ENCODE results near the gene NAP1L4. TPM values are rescaled to one million over a fixed set of nuclear protein-coding genes. Genes with fewer than 3 reads are reported as not detected.
A peak's percentile ranks its signal among the peaks of the same experiment; 100 is the strongest.

Gene NAP1L4
- total RNA-seq, 1 experiment from 2014 or later: 212 TPM

DNA sequence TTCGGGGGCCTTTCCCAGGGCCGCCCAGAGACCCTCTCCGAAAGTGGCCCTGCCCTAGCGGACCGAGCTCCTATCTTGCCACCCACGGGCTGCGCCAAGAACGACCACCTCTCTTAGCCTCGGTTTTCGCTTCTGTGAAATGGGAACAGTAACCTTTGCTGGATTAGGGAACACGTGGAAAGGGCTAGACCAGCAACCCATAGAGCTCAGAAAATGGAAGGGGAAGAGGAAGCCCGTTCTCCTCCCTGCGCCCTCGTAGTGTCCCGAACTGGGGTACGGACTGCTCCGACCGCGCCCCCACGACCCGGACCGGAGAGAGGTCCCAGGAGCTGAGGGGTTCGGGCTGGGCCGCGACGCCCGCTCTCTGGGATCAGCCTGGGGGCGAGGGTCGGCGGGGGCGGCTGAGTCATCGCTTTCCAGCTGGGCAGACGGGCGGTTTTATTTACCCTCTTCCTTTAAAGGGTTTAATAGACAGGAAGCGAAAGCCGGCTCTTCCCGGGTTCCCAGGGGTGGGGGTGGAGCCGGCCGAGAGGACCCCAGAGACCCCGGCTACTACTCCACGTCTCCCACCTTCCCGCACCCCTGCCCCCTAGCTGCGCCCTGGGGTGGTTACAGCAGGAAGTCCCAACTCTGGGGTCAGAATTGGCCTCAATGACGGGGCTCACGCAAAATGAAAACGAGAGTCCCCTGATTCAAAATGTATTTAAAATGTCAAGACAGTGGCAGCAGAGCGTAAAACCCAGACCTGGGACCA lies 62.0 kb downstream of the NAP1L4 start:
- H3K4me1 ChIP-seq (ENCODE audit: insufficient read depth, low read length): no peaks in the 10 kb centered on the region
- no peak overlapping the region for H4K5ac ChIP-seq (ENCODE audit: insufficient read length, low read depth, low read length)
- H3K23me2 ChIP-seq (ENCODE audit: insufficient read length, low read depth, low read length, poor library complexity, severe bottlenecking): peaks cover 10% of the 10 kb centered on the region
- Mint-ChIP-seq H3K4me1 (peaks cover 6 to 8% of the 10 kb centered on the region in 2 experiments), H3K27ac (no peak overlapping the region), H3K27me3 (ENCODE audit: low read depth) (peaks cover 43% of the 10 kb centered on the region), H3K36me3 (ENCODE audit: insufficient read depth in 1 of 3, low read depth in 3 of 3) (peaks cover 0 to 5% (median 2%) of the 10 kb centered on the region in 3 experiments; a peak in 1 of 7 replicates), H3K4me3 (peak overlapping the region; percentile 61 to 80), H3K9me3 (peaks cover 0 to 2% of the 10 kb centered on the region in 2 experiments; a peak in 3 of 5 replicates)
- H2AK5ac ChIP-seq (ENCODE audit: insufficient read length, low read length): no peak overlapping the region
- peak overlapping the region; percentile 25 for H3K9ac ChIP-seq (ENCODE audit: extremely low read depth, insufficient read length, low read length)
- H3K79me2 ChIP-seq (ENCODE audit: insufficient read depth, low read length): no peaks in the 10 kb centered on the region
- no peak overlapping the region for H2BK15ac ChIP-seq (ENCODE audit: low read depth, low read length)
- H2BK12ac ChIP-seq (ENCODE audit: insufficient read length, low read depth, low read length): no peak overlapping the region
- peak overlapping the region; percentile 73 for H3K14ac ChIP-seq (ENCODE audit: insufficient read depth, low read length)
- H3K27ac ChIP-seq (ENCODE audit: insufficient read length, low read depth, low read length): no peak overlapping the region
- no peak overlapping the region for H2BK5ac ChIP-seq (ENCODE audit: insufficient read length, low read length)
- H4K8ac ChIP-seq (replicated peaks; ENCODE audit: insufficient read length, low read depth, low read length): no peak overlapping the region
- H3K56ac ChIP-seq (ENCODE audit: insufficient read length, low read depth, low read length): no peak overlapping the region
- no peak overlapping the region for H3T11ph ChIP-seq (ENCODE audit: low read length)
- no peak overlapping the region for H2BK20ac ChIP-seq (ENCODE audit: low read depth, low read length, poor library complexity, severe bottlenecking)
- no peak overlapping the region for H3K4ac ChIP-seq (ENCODE audit: low read depth, low read length)
- no CpG with 5 or more reads among the region's 47 CpGs for WGBS (ENCODE audit: extremely low coverage, insufficient read length, low lambda C conversion rate)
- H2BK120ac ChIP-seq (ENCODE audit: low read depth, low read length, poor library complexity, severe bottlenecking): no peak overlapping the region
- H4K20me1 ChIP-seq (ENCODE audit: control insufficient read depth, insufficient read depth, insufficient read length): no peaks in the 10 kb centered on the region
- H3K27me3 ChIP-seq (ENCODE audit: insufficient read depth, low read length): peaks cover 18% of the 10 kb centered on the region; the same call in 1 of the 2 replicates
- H3K79me1 ChIP-seq (ENCODE audit: insufficient read depth, low read depth, low read length, poor library complexity, severe bottlenecking): no peaks in the 10 kb centered on the region
- H2AFZ ChIP-seq (ENCODE audit: low read length): no peak overlapping the region
- H3K9me3 ChIP-seq (ENCODE audit: control insufficient read depth, low read depth, low read length): no peaks in the 10 kb centered on the region
- TF ChIP-seq, protein P1, sequence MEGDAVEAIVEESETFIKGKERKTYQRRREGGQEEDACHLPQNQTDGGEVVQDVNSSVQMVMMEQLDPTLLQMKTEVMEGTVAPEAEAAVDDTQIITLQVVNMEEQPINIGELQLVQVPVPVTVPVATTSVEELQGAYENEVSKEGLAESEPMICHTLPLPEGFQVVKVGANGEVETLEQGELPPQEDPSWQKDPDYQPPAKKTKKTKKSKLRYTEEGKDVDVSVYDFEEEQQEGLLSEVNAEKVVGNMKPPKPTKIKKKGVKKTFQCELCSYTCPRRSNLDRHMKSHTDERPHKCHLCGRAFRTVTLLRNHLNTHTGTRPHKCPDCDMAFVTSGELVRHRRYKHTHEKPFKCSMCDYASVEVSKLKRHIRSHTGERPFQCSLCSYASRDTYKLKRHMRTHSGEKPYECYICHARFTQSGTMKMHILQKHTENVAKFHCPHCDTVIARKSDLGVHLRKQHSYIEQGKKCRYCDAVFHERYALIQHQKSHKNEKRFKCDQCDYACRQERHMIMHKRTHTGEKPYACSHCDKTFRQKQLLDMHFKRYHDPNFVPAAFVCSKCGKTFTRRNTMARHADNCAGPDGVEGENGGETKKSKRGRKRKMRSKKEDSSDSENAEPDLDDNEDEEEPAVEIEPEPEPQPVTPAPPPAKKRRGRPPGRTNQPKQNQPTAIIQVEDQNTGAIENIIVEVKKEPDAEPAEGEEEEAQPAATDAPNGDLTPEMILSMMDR (conservative IDR thresholded peaks at IDR 0.05): no peak
- peak overlapping the region; percentile 70 for H3K18ac ChIP-seq (ENCODE audit: insufficient read length, low read depth, low read length)
- H3K23ac ChIP-seq (ENCODE audit: insufficient read length, low read depth, low read length): no peak overlapping the region
- no peak overlapping the region for H4K91ac ChIP-seq (ENCODE audit: insufficient read length, low read depth, low read length)
- H3K4me2 ChIP-seq (ENCODE audit: insufficient read depth, insufficient read length, low read length): peak overlapping the region; percentile 66
- DNase-seq: peak; percentile 75

All from H9 (cell line).